ENCODE results near the gene RCOR1.
"Not testable (repeated sequence)": the region's sequence is repeated elsewhere in the genome, so short reads cannot be mapped to it uniquely, and the experiment has no call there.

RCOR1 gene

GRCh38 chr14:102757646-102758045, 165.2 kb downstream of the RCOR1 start:
- no peak for DNase-seq

- no peak for DNase-seq
Observed at GRCh38 chr14:102758087-102758486, 165.6 kb downstream of the RCOR1 start.

GRCh38 chr14:102759456-102760187, 167.2 kb downstream of the RCOR1 start:
- no peak for DNase-seq

GRCh38 chr14:102760496-102761193, 168.2 kb downstream of the RCOR1 start:
- DNase-seq = no peak

- DNase-seq = no peak
Observed at GRCh38 chr14:102761206-102761605, 168.8 kb downstream of the RCOR1 start.

- no peak for DNase-seq
Observed at GRCh38 chr14:102764220-102764671, 171.8 kb downstream of the RCOR1 start.

GRCh38 chr14:102765770-102766169, 173.3 kb downstream of the RCOR1 start:
- not testable (repeated sequence) for DNase-seq

- no peak for DNase-seq
Observed at GRCh38 chr14:102768223-102769048, 176.0 kb downstream of the RCOR1 start.

GRCh38 chr14:102769049-102769327, 176.5 kb downstream of the RCOR1 start:
- no peak for DNase-seq

GRCh38 chr14:102770147-102771123, 178.0 kb downstream of the RCOR1 start:
- no peak for DNase-seq

- DNase-seq = no peak
Observed at GRCh38 chr14:102771144-102771543, 178.7 kb downstream of the RCOR1 start.

- no peak for DNase-seq
Observed at GRCh38 chr14:102772781-102773570, 180.5 kb downstream of the RCOR1 start.

GRCh38 chr14:102774391-102775153, 182.1 kb downstream of the RCOR1 start:
- peak; percentile 64 to 89 (median 77) for DNase-seq

GRCh38 chr14:102775855-102776760, 183.7 kb downstream of the RCOR1 start:
- DNase-seq = peak in 2 of 6 experiments; percentile 30 to 45

- DNase-seq = peak; percentile 73 to 90 (median 84)
Observed at GRCh38 chr14:102776761-102777710, 184.6 kb downstream of the RCOR1 start, which contains the start of gene TRAF3. TRAF3 (plus strand) TSS chr14:102777449; CDS start chr14:102870202, 92,753 bp downstream.

- DNase-seq = peak in 2 of 6 experiments; percentile 21 to 30
Observed at GRCh38 chr14:102777711-102778337, 185.4 kb downstream of the RCOR1 start.

GRCh38 chr14:102778338-102779083, 186.1 kb downstream of the RCOR1 start:
- peak in 3 of 6 experiments; percentile 21 to 65 (median 53) for DNase-seq

Measured in stimulated activated naive CD4-positive, alpha-beta T cell (primary cell).